Astrocyte (in vitro differentiated cells and primary cell): ENCODE results near the gene MYO3B. TPM values are rescaled to one million over a fixed set of nuclear protein-coding genes. Genes with fewer than 3 reads are reported as not detected.

Experiments used
- DNase-seq: peaks from one replicate; pipeline ENCODE4 v3.0.0-alpha.2; 2010; ENCODE audit warnings: low read depth
- FAIRE-seq: peaks from 2 replicates; lab custom pipeline; 2011; peaks lifted over from hg19 to GRCh38; lab: Jason Lieb, UNC
- H2AFZ ChIP-seq: 2 replicates; pipeline ENCODE4 v1.6.0; 2012; ENCODE audit warnings: low read depth, low read length, inconsistent platforms
- H3K27ac ChIP-seq: 2 replicates; pipeline ENCODE4 v1.5.1; 2011; ENCODE audit warnings: low read depth, low read length, inconsistent platforms
- H3K27me3 ChIP-seq: 2 replicates; pipeline ENCODE4 v1.6.0; 2011; ENCODE audit warnings: low read length, inconsistent platforms; ENCODE audit not compliant: insufficient read depth
- H3K36me3 ChIP-seq: 2 replicates; pipeline ENCODE4 v1.5.1; 2011; ENCODE audit warnings: low read length, inconsistent platforms; ENCODE audit not compliant: insufficient read depth
- H3K4me1 ChIP-seq: 2 replicates; pipeline ENCODE4 v1.5.1; 2011; ENCODE audit warnings: low read length, inconsistent platforms; ENCODE audit not compliant: insufficient read depth
- H3K4me2 ChIP-seq: 2 replicates; pipeline ENCODE4 v1.6.0; 2012; ENCODE audit warnings: low read length, inconsistent platforms
- H3K4me3 ChIP-seq: 2 replicates; pipeline ENCODE4 v1.5.1; 2011; ENCODE audit warnings: low read depth, mild to moderate bottlenecking, low read length, inconsistent platforms; ENCODE audit not compliant: insufficient read depth
- H3K79me2 ChIP-seq: 2 replicates; pipeline ENCODE4 v1.6.0; 2012; ENCODE audit warnings: mild to moderate bottlenecking, low read length, inconsistent platforms; ENCODE audit not compliant: insufficient read depth
- H3K9ac ChIP-seq: 2 replicates; pipeline ENCODE4 v1.6.0; 2012; ENCODE audit warnings: mild to moderate bottlenecking, low read length, inconsistent platforms
- H3K9me3 ChIP-seq: 2 replicates; pipeline ENCODE4 v1.5.1; 2012; ENCODE audit warnings: low read depth, mild to moderate bottlenecking, low read length, inconsistent platforms; ENCODE audit not compliant: insufficient read depth
- H4K20me1 ChIP-seq: 2 replicates; pipeline ENCODE4 v1.6.0; 2012; ENCODE audit warnings: low read length, inconsistent platforms; ENCODE audit not compliant: insufficient read depth
- H3K27ac Mint-ChIP-seq: one replicate; pipeline ENCODE4 v1.8.0; 2021; ENCODE audit warnings: mild to moderate bottlenecking, mixed read lengths; ENCODE audit not compliant: unreplicated experiment
- H3K27me3 Mint-ChIP-seq: one replicate; pipeline ENCODE4 v1.8.0; 2021; ENCODE audit warnings: low read depth, mixed read lengths; ENCODE audit not compliant: unreplicated experiment
- H3K36me3 Mint-ChIP-seq: one replicate; pipeline ENCODE4 v1.8.0; 2021; ENCODE audit warnings: low read depth, mixed read lengths; ENCODE audit not compliant: unreplicated experiment
- H3K4me1 Mint-ChIP-seq: one replicate; pipeline ENCODE4 v1.8.0; 2021; ENCODE audit warnings: low read depth, mixed read lengths; ENCODE audit not compliant: unreplicated experiment
- H3K4me3 Mint-ChIP-seq: one replicate; pipeline ENCODE4 v1.8.0; 2021; ENCODE audit warnings: mild to moderate bottlenecking, moderate library complexity, mixed read lengths; ENCODE audit not compliant: unreplicated experiment
- H3K9me3 Mint-ChIP-seq: one replicate; pipeline ENCODE4 v1.8.0; 2021; ENCODE audit warnings: mild to moderate bottlenecking, mixed read lengths; ENCODE audit not compliant: unreplicated experiment
- EZH2 ChIP-seq: IDR thresholded peaks from 2 replicates; pipeline ENCODE4 v1.6.1; 2012; ENCODE audit warnings: mild to moderate bottlenecking, low read length, inconsistent platforms; ENCODE audit not compliant: insufficient read depth
- total RNA-seq: library from RNA; stranded (reverse); gene quantifications from 2 replicates; pipeline ENCODE4 v1.2.1, GENCODE V29; 2021
- TF ChIP-seq, protein P1 (sequence below): IDR thresholded peaks from 2 replicates; pipeline ENCODE4 v1.5.1; 2011; ENCODE audit warnings: low read depth, mild to moderate bottlenecking, inconsistent platforms, low read length, moderate library complexity; ENCODE audit not compliant: insufficient read depth

The MYO3B gene
- total RNA-seq, 1 donor from 2014 or later: not detected

DNA sequence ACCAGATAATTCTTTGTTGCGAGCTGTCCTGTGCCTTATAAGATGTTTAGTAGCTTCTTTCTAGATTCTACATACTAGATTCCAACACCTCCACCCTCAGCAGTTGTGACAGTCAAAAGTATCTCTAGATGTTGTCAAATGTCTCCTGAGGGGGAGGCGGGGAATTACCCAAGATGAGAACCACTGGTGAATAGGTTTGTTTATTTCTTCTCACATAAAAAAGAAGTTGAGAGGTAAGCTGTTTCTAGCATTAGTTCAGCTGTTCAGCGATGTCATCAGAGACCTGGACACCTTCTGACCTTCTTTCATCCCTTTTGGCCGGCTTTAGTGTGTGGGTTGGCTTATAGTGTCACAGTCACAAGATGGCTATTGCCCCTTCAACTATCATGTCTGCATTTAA lies 299.7 kb downstream of the MYO3B start:
- H4K20me1 ChIP-seq: no peaks in the 10 kb centered on the region
- H3K27me3 ChIP-seq: no peaks in the 10 kb centered on the region
- peaks cover 11% of the 10 kb centered on the region for H3K27me3 Mint-ChIP-seq
- DNase-seq (no peak), FAIRE-seq (no peak)
- H3K9me3 Mint-ChIP-seq: peaks cover 2% of the 10 kb centered on the region
- H2AFZ ChIP-seq: no peak overlapping the region
- no peaks in the 10 kb centered on the region for H3K4me1 ChIP-seq
- H3K36me3 ChIP-seq: no peaks in the 10 kb centered on the region
- H3K4me1 Mint-ChIP-seq: no peaks in the 10 kb centered on the region
- H3K4me2 ChIP-seq: no peak overlapping the region
- H3K27ac ChIP-seq: no peak overlapping the region
- H3K9ac ChIP-seq: no peak overlapping the region
- no peak overlapping the region for H3K27ac Mint-ChIP-seq
- no peak overlapping the region for H3K4me3 Mint-ChIP-seq
- H3K36me3 Mint-ChIP-seq: no peaks in the 10 kb centered on the region
- no peaks in the 10 kb centered on the region for H3K9me3 ChIP-seq
- TF ChIP-seq, protein P1, sequence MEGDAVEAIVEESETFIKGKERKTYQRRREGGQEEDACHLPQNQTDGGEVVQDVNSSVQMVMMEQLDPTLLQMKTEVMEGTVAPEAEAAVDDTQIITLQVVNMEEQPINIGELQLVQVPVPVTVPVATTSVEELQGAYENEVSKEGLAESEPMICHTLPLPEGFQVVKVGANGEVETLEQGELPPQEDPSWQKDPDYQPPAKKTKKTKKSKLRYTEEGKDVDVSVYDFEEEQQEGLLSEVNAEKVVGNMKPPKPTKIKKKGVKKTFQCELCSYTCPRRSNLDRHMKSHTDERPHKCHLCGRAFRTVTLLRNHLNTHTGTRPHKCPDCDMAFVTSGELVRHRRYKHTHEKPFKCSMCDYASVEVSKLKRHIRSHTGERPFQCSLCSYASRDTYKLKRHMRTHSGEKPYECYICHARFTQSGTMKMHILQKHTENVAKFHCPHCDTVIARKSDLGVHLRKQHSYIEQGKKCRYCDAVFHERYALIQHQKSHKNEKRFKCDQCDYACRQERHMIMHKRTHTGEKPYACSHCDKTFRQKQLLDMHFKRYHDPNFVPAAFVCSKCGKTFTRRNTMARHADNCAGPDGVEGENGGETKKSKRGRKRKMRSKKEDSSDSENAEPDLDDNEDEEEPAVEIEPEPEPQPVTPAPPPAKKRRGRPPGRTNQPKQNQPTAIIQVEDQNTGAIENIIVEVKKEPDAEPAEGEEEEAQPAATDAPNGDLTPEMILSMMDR: no peak
- H3K79me2 ChIP-seq: no peaks in the 10 kb centered on the region
- H3K4me3 ChIP-seq: no peak overlapping the region

DNA sequence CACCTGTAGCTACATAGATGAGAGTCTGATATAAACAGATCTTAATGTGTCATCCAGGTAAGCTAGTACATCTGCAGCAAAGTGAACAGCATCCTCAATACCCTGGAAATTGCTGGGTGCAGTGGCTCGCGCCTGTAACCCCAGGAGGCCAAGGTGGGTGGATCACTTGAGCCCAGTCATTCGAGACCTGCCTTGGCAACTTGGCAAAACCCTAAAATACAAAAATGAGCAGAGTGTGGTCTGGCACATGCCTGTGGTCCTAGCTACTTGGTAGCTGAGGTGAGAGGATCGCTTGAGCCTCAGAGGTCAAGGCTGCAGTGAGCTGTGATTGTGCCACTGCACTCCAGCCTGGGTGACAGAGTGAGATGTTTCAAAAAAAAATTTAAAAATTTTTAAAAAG lies 303.3 kb downstream of the MYO3B start:
- no peak overlapping the region for H3K27ac Mint-ChIP-seq
- Histone ChIP-seq H3K36me3 (no peaks in the 10 kb centered on the region), H3K4me2 (no peak overlapping the region), H3K4me3 (no peak overlapping the region), H3K27me3 (no peaks in the 10 kb centered on the region), H4K20me1 (no peaks in the 10 kb centered on the region), H2AFZ (no peak overlapping the region), H3K9me3 (no peaks in the 10 kb centered on the region), H3K4me1 (no peaks in the 10 kb centered on the region), H3K27ac (no peak overlapping the region), H3K9ac (no peak overlapping the region), H3K79me2 (no peaks in the 10 kb centered on the region)
- FAIRE-seq: no peak
- peaks cover 2% of the 10 kb centered on the region for H3K9me3 Mint-ChIP-seq
- no peaks in the 10 kb centered on the region for H3K4me1 Mint-ChIP-seq
- H3K27me3 Mint-ChIP-seq: peaks cover 11% of the 10 kb centered on the region
- DNase-seq: no peak
- H3K4me3 Mint-ChIP-seq: no peak overlapping the region
- TF ChIP-seq, protein P1: no peak
- TF ChIP-seq EZH2: no peak
- H3K36me3 Mint-ChIP-seq: no peaks in the 10 kb centered on the region

DNA sequence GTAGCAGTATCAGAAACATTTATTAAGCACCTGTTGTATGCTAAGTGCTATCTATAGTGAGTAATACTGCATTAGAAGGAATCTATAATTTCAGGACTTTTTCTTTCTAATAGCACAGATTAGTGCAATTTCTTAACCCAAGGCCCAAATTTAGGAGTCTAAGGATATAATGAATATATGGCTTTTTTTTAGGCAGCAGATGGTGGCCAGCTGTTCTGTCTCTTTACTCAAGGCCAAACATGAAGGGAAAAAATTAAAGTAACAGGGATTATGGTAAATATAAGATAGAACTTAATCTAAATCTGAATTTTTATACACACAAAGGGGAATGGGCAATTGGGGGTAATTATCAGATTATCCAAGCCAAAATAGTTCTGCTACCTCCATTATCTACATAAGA lies 306.6 kb downstream of the MYO3B start:
- H3K9me3 Mint-ChIP-seq: peaks cover 2% of the 10 kb centered on the region

More for the DNA sequence above, 306.6 kb downstream of the MYO3B start:
- Histone ChIP-seq H3K36me3 (no peaks in the 10 kb centered on the region), H3K79me2 (no peaks in the 10 kb centered on the region), H3K9ac (no peak overlapping the region), H3K4me2 (no peak overlapping the region), H3K27ac (no peak overlapping the region), H4K20me1 (no peaks in the 10 kb centered on the region), H3K27me3 (no peaks in the 10 kb centered on the region), H3K4me1 (no peaks in the 10 kb centered on the region), H2AFZ (no peak overlapping the region), H3K9me3 (no peaks in the 10 kb centered on the region), H3K4me3 (no peak overlapping the region)
- H3K27ac Mint-ChIP-seq: no peak overlapping the region
- TF ChIP-seq EZH2: no peak
- TF ChIP-seq, protein P1: no peak
- no peak overlapping the region for H3K4me3 Mint-ChIP-seq
- no peaks in the 10 kb centered on the region for H3K36me3 Mint-ChIP-seq
- no peaks in the 10 kb centered on the region for H3K4me1 Mint-ChIP-seq
- DNase-seq: no peak
- peaks cover 9% of the 10 kb centered on the region for H3K27me3 Mint-ChIP-seq
- no peak for FAIRE-seq
